OCI-LY3 (cell line): ENCODE measurements around the gene STX16.
"Not testable (repeated sequence)": the region's sequence is repeated elsewhere in the genome, so short reads cannot be mapped to it uniquely, and the experiment has no call there.

Source experiments
- H2AFZ ChIP-seq: fragments of 200-600, 300-600 bp; shearing (Covaris generic); 2 replicates; pipeline ENCODE4 v1.6.0; 2014; ENCODE audit warnings: antibody characterized with exemption, low read depth, low read length
- H3K27ac ChIP-seq: fragments of 200-600, 300-600 bp; sonication (generic); 2 replicates; pipeline ENCODE4 v1.5.1; 2014; ENCODE audit warnings: mild to moderate bottlenecking, low read length, moderate library complexity, mixed read lengths
- H3K27me3 ChIP-seq: fragments of 200-600, 300-600 bp; sonication (generic); 2 replicates; pipeline ENCODE4 v1.6.1; 2014; ENCODE audit warnings: low read depth, low read length, mixed read lengths
- H3K36me3 ChIP-seq: fragments of 200-600, 300-600 bp; sonication (generic); replicated peaks from 2 replicates; pipeline ENCODE3; 2014; ENCODE audit warnings: low read depth, low read length, mixed read lengths
- H3K4me1 ChIP-seq: fragments of 300-600, 200-600 bp; sonication (generic); 2 replicates; pipeline ENCODE4 v1.6.1; 2014; ENCODE audit warnings: low read length, mixed read lengths
- H3K4me2 ChIP-seq: fragments of 200-600, 300-600 bp; sonication (generic); 2 replicates; pipeline ENCODE4 v1.6.1; 2014; ENCODE audit warnings: low read length, mixed read lengths
- H3K4me3 ChIP-seq: fragments of 300-600, 200-600 bp; sonication (generic); 2 replicates; pipeline ENCODE4 v1.5.1; 2014; ENCODE audit warnings: antibody characterized with exemption, mild to moderate bottlenecking, low read length, moderate library complexity
- H3K79me2 ChIP-seq: fragments of 300-600, 200-600 bp; shearing (Covaris generic); 2 replicates; pipeline ENCODE4 v1.6.1; 2014; ENCODE audit warnings: mild to moderate bottlenecking, low read length, mixed read lengths
- H3K9ac ChIP-seq: fragments of 300-600, 200-600 bp; shearing (Covaris generic); 2 replicates; pipeline ENCODE4 v1.6.0; 2014; ENCODE audit warnings: mild to moderate bottlenecking, low read length, moderate library complexity
- H3K9me3 ChIP-seq: fragments of 200-600, 300-600 bp; shearing (Covaris generic); 2 replicates; pipeline ENCODE4 v1.6.1; 2014; ENCODE audit warnings: low read length, mixed read lengths; ENCODE audit not compliant: insufficient read depth
- H4K20me1 ChIP-seq: fragments of 200-600, 300-600 bp; sonication (generic); 2 replicates; pipeline ENCODE4 v1.6.1; 2016; ENCODE audit warnings: low read length, mixed read lengths; ENCODE audit not compliant: insufficient read depth
- EZH2phosphoT487 ChIP-seq: fragments of 200-600 bp; shearing (Covaris generic); IDR thresholded peaks from 2 replicates; pipeline ENCODE4 v1.6.1; 2018; ENCODE audit warnings: antibody characterized with exemption, mixed run types, low read depth
- TF ChIP-seq, protein P1 (sequence below): fragments of 200-600, 300-600 bp; sonication (generic); IDR thresholded peaks from 2 replicates; pipeline ENCODE4 v1.5.1; 2014; ENCODE audit warnings: antibody characterized with exemption, low read length, low read depth

The STX16 gene

DNA sequence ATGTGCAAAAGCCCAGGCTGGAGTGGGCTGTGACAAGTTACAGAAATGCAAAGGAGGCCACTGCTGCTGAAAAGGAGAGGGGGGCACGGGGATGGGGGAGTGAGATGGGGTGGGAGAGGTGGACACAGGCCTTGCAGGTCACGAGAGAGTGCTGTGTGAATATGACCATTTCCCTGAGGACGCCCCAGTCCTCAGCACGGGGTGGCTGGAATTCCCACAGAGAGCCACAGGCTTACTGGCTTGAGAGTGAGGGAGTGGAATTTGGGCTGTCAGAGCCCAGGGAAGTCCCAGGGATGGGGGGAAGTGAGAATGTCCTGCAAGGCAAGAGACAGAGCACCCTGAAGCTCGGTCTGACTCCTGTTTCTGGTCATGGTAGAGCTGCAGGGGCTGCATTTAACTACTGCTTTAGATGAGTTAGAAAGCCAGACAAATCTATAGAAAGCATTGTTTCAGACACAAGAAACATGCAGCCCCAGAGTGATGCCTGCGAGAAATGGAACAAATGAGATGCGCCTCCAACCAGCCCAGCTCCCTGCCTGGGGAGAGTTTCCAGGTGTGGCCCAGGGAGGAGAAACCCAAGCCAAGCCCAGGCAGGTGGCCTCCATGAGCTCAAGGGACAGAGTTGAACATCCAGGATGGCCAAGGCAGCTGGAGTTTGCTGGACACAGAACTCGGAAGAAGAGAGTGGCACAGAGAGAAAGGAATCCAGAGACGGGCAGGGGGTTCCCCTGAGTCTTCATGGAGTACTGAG lies 72.0 kb downstream of the STX16 start:
- no peak overlapping the region for H3K4me3 ChIP-seq
- H3K79me2 ChIP-seq = no peaks in the 10 kb centered on the region
- no peak overlapping the region for H2AFZ ChIP-seq

DNA sequence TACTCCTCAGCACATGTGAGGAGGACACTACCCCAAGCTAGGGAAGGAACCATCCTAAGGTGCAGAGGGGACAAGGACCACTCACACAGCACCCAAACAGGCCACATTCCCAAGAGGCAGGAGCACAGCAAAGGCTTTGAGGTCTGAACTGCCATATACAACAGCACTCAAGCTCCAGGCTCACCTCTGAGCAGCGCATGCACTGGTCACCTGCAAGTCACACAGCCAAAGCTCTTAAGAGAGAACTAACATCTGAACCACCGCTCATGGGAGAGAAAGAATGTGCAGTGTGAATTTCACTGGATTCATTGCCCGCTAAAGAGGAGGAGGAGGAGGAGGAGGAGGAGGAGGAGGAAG lies 72.5 kb downstream of the STX16 start:
- no peaks in the 10 kb centered on the region for H4K20me1 ChIP-seq
- H3K4me3 ChIP-seq = no peak overlapping the region
- no peak overlapping the region for H3K4me2 ChIP-seq
- H3K9me3 ChIP-seq = no peaks in the 10 kb centered on the region; the same call in 1 of the 2 replicates
- no peak overlapping the region for H3K27ac ChIP-seq
- H3K79me2 ChIP-seq = no peaks in the 10 kb centered on the region
- no peaks in the 10 kb centered on the region for H3K36me3 ChIP-seq
- H3K27me3 ChIP-seq = peaks cover 31% of the 10 kb centered on the region
- H2AFZ ChIP-seq = no peak overlapping the region
- H3K4me1 ChIP-seq = no peaks in the 10 kb centered on the region
- TF ChIP-seq, protein P1, sequence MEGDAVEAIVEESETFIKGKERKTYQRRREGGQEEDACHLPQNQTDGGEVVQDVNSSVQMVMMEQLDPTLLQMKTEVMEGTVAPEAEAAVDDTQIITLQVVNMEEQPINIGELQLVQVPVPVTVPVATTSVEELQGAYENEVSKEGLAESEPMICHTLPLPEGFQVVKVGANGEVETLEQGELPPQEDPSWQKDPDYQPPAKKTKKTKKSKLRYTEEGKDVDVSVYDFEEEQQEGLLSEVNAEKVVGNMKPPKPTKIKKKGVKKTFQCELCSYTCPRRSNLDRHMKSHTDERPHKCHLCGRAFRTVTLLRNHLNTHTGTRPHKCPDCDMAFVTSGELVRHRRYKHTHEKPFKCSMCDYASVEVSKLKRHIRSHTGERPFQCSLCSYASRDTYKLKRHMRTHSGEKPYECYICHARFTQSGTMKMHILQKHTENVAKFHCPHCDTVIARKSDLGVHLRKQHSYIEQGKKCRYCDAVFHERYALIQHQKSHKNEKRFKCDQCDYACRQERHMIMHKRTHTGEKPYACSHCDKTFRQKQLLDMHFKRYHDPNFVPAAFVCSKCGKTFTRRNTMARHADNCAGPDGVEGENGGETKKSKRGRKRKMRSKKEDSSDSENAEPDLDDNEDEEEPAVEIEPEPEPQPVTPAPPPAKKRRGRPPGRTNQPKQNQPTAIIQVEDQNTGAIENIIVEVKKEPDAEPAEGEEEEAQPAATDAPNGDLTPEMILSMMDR = no peak
- TF ChIP-seq EZH2phosphoT487 = no peak
- no peak overlapping the region for H3K9ac ChIP-seq

More for the DNA sequence above, 72.0 kb downstream of the STX16 start:
- H3K36me3 ChIP-seq = no peaks in the 10 kb centered on the region
- peaks cover 31% of the 10 kb centered on the region for H3K27me3 ChIP-seq
- TF ChIP-seq, protein P1 = no peak
- TF ChIP-seq EZH2phosphoT487 = no peak
- no peak overlapping the region for H3K27ac ChIP-seq
- no peaks in the 10 kb centered on the region for H3K4me1 ChIP-seq
- H4K20me1 ChIP-seq = no peaks in the 10 kb centered on the region
- no peaks in the 10 kb centered on the region; the same call in 1 of the 2 replicates for H3K9me3 ChIP-seq
- no peak overlapping the region for H3K9ac ChIP-seq
- no peak overlapping the region for H3K4me2 ChIP-seq

GRCh38 chr20:58726156-58726555 lies 75.1 kb downstream of the STX16 start:
- not testable (repeated sequence) for H4K20me1 ChIP-seq, H3K9ac ChIP-seq, H3K36me3 ChIP-seq, H3K4me3 ChIP-seq, H3K9me3 ChIP-seq, H3K27ac ChIP-seq, H2AFZ ChIP-seq, H3K4me1 ChIP-seq, H3K4me2 ChIP-seq, H3K79me2 ChIP-seq
- peaks cover 33% of the 10 kb centered on the region for H3K27me3 ChIP-seq
